ENCODE results near the gene KDM6B.

DNA sequence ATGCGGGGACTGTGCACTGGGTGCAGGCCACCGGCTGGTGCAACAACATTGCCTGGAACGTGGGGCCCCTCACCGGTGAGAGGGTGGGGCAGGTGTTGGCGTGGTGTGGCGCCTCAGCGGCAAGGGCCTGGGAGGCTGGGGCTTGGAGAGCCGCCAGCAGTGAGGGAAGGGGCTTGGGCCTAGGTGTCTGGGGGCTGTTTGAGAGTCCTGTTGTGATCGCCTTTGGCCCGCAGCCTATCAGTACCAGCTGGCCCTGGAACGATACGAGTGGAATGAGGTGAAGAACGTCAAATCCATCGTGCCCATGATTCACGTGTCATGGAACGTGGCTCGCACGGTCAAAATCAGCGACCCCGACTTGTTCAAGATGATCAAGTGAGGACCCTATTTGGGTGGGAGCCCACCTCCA lies 18.2 kb downstream of the KDM6B start:
- TF ChIP-seq, protein P1, sequence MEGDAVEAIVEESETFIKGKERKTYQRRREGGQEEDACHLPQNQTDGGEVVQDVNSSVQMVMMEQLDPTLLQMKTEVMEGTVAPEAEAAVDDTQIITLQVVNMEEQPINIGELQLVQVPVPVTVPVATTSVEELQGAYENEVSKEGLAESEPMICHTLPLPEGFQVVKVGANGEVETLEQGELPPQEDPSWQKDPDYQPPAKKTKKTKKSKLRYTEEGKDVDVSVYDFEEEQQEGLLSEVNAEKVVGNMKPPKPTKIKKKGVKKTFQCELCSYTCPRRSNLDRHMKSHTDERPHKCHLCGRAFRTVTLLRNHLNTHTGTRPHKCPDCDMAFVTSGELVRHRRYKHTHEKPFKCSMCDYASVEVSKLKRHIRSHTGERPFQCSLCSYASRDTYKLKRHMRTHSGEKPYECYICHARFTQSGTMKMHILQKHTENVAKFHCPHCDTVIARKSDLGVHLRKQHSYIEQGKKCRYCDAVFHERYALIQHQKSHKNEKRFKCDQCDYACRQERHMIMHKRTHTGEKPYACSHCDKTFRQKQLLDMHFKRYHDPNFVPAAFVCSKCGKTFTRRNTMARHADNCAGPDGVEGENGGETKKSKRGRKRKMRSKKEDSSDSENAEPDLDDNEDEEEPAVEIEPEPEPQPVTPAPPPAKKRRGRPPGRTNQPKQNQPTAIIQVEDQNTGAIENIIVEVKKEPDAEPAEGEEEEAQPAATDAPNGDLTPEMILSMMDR (IDR thresholded peaks at IDR 0.05; ENCODE audit: low read depth, low read length, missing input control) = no peak
- no peak for TF ChIP-seq YY1 (IDR thresholded peaks at IDR 0.05)
- TF ChIP-seq GABPA (IDR thresholded peaks at IDR 0.05 in 1 of 2, conservative IDR thresholded peaks at IDR 0.05 in 1 of 2) = no peak
- TF ChIP-seq, protein P2, sequence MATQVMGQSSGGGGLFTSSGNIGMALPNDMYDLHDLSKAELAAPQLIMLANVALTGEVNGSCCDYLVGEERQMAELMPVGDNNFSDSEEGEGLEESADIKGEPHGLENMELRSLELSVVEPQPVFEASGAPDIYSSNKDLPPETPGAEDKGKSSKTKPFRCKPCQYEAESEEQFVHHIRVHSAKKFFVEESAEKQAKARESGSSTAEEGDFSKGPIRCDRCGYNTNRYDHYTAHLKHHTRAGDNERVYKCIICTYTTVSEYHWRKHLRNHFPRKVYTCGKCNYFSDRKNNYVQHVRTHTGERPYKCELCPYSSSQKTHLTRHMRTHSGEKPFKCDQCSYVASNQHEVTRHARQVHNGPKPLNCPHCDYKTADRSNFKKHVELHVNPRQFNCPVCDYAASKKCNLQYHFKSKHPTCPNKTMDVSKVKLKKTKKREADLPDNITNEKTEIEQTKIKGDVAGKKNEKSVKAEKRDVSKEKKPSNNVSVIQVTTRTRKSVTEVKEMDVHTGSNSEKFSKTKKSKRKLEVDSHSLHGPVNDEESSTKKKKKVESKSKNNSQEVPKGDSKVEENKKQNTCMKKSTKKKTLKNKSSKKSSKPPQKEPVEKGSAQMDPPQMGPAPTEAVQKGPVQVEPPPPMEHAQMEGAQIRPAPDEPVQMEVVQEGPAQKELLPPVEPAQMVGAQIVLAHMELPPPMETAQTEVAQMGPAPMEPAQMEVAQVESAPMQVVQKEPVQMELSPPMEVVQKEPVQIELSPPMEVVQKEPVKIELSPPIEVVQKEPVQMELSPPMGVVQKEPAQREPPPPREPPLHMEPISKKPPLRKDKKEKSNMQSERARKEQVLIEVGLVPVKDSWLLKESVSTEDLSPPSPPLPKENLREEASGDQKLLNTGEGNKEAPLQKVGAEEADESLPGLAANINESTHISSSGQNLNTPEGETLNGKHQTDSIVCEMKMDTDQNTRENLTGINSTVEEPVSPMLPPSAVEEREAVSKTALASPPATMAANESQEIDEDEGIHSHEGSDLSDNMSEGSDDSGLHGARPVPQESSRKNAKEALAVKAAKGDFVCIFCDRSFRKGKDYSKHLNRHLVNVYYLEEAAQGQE (IDR thresholded peaks at IDR 0.05) = no peak
- TF ChIP-seq, protein P3, sequence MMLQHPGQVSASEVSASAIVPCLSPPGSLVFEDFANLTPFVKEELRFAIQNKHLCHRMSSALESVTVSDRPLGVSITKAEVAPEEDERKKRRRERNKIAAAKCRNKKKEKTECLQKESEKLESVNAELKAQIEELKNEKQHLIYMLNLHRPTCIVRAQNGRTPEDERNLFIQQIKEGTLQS (IDR thresholded peaks at IDR 0.05) = no peak
- TF ChIP-seq, protein P4, sequence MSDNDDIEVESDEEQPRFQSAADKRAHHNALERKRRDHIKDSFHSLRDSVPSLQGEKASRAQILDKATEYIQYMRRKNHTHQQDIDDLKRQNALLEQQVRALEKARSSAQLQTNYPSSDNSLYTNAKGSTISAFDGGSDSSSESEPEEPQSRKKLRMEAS (IDR thresholded peaks at IDR 0.05) = no peak
- no peak for TF ChIP-seq JUND (IDR thresholded peaks at IDR 0.05)
- TF ChIP-seq HNF4A (conservative IDR thresholded peaks at IDR 0.05) = no peak

All from liver (tissue), 3 donors.